ENCODE results near the gene ASB13.

DNA sequence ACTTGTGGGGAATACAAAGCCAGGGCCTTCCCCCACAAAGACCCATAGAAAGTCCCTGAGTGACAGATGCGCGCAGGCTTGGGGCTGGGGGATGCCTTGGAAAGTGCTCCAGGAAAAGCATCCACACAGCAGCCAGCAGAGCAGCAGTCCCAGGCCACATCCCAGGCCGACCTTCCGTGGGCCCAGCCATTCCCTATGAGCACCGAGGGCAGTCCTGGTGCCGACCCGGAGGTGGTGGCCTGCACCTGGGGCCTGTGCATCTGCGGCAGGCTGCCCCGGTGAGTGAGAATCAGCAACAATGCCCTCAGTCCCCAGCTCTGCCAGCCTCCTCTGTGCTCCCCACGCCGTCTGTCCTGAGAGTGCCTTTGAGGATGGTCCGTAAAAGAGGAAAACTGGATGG, 26.4 kb downstream of the ASB13 start:
- no peak for TF ChIP-seq POLR2AphosphoS5 (IDR thresholded peaks at IDR 0.05; ENCODE audit: borderline replicate concordance, low read depth, low read length)
- no peak for TF ChIP-seq EZH2 (IDR thresholded peaks at IDR 0.05)

All from SK-N-MC (cell line).